ENCODE data around the gene CDC14A. TPM values are rescaled to one million over a fixed set of nuclear protein-coding genes. Genes with fewer than 3 reads are reported as not detected.
"Not testable (repeated sequence)": the region's sequence is repeated elsewhere in the genome, so short reads cannot be mapped to it uniquely, and the experiment has no call there.

The CDC14A gene
- total RNA-seq, 1 experiment from 2014 or later: 6.6 TPM

DNA sequence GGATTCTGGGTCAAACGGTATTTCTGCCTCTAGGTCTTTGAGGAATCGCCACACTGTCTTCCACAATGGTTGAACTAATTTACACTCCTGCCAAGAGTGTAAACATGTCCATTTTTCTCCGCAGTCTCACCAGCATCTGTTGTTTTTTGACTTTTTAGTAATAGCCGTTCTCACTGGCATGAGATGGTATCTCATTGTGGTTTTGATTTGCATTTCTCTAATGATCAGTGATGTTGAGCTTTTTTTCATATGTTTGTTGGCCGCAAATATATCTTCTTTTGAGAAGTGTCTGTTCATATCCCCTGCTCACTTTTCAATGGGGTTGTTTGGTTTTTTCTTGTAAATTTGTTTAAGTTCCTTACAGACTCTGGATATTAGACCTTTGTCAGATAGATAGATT is 53.6 kb downstream of the CDC14A start:
- in situ Hi-C loops (cut with HindIII; ENCODE audit: low pct_unique_long_range_greater_than_20kb, low sequenced_read_pairs); POLR2A ChIA-PET; CTCF ChIA-PET: not testable (repeated sequence)

DNA sequence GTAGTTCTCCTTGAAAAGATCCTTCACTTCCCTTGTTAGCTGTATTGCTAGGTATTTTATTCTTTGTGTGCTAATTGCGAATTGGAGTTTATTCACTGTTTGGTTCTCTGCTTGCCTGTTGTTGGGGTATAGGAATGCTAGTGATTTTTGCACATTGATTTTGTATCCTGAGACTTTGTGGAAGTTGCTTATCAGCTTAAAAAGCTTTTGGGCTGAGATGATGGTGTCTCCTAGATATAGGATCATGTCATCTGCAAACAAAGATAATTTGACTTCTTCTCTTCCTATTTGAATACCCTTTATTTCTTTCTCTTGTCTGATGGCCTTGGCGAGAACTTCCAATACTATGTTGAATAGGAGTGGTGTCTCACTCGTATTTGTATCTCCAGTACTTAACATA is 55.1 kb downstream of the CDC14A start:
- H3K36me3 ChIP-seq (ENCODE audit: control insufficient read depth, insufficient read depth, low read length); ATAC-seq; CTCF ChIA-PET; H3K4me3 ChIP-seq (ENCODE audit: low read depth in 2 of 2, low read length in 2 of 2); DNase-seq (ENCODE audit: low read depth, low spot score); in situ Hi-C loops (cut with HindIII; ENCODE audit: low pct_unique_long_range_greater_than_20kb, low sequenced_read_pairs); H3K27me3 ChIP-seq (ENCODE audit: control insufficient read depth, insufficient read depth, low read length); POLR2A ChIA-PET; H3K4me1 ChIP-seq (ENCODE audit: control insufficient read depth, insufficient read depth, low read length); H3K9me3 ChIP-seq (ENCODE audit: control insufficient read depth, insufficient read depth, low read depth, low read length); H3K27ac ChIP-seq (ENCODE audit: low read length); BruUV-seq (replicated peaks); intact Hi-C loops (cut with micrococcal nuclease; ENCODE audit: unreplicated experiment): not testable (repeated sequence)

More for the DNA sequence above, 53.6 kb downstream of the CDC14A start:
- DNase-seq (ENCODE audit: low read depth, low spot score); H3K36me3 ChIP-seq (ENCODE audit: control insufficient read depth, insufficient read depth, low read length); intact Hi-C loops (cut with micrococcal nuclease; ENCODE audit: unreplicated experiment); H3K27ac ChIP-seq (ENCODE audit: low read length); H3K27me3 ChIP-seq (ENCODE audit: control insufficient read depth, insufficient read depth, low read length); H3K4me1 ChIP-seq (ENCODE audit: control insufficient read depth, insufficient read depth, low read length); H3K9me3 ChIP-seq (ENCODE audit: control insufficient read depth, insufficient read depth, low read depth, low read length); BruUV-seq (replicated peaks); ATAC-seq; H3K4me3 ChIP-seq (ENCODE audit: low read depth in 2 of 2, low read length in 2 of 2): not testable (repeated sequence)

- Histone ChIP-seq H3K27me3 (ENCODE audit: control insufficient read depth, insufficient read depth, low read length) (no peaks in the 10 kb centered on the region), H3K36me3 (ENCODE audit: control insufficient read depth, insufficient read depth, low read length) (no peaks in the 10 kb centered on the region), H3K4me1 (ENCODE audit: control insufficient read depth, insufficient read depth, low read length) (no peaks in the 10 kb centered on the region), H3K4me3 (ENCODE audit: low read depth in 2 of 2, low read length in 2 of 2) (no peak overlapping the region), H3K27ac (ENCODE audit: low read length) (no peak overlapping the region), H3K9me3 (ENCODE audit: control insufficient read depth, insufficient read depth, low read depth, low read length) (no peaks in the 10 kb centered on the region)
- in situ Hi-C loops (cut with HindIII; ENCODE audit: low pct_unique_long_range_greater_than_20kb, low sequenced_read_pairs): no loop called here
- POLR2A ChIA-PET: no interaction called here
- DNase-seq (ENCODE audit: low read depth, low spot score) (no peak), ATAC-seq (no peak)
- intact Hi-C loops (cut with micrococcal nuclease; ENCODE audit: unreplicated experiment): no loop called here
- CTCF ChIA-PET: no interaction called here
- no peak for TF ChIP-seq CTCF (IDR thresholded peaks at IDR 0.05)
- no peak for TF ChIP-seq TCF7L2 (IDR thresholded peaks at IDR 0.05; ENCODE audit: low read depth, low read length)
- BruUV-seq (replicated peaks): no TSS peak
Measured at GRCh38 chr1:100411019-100411418, 58.7 kb downstream of the CDC14A start.

DNA sequence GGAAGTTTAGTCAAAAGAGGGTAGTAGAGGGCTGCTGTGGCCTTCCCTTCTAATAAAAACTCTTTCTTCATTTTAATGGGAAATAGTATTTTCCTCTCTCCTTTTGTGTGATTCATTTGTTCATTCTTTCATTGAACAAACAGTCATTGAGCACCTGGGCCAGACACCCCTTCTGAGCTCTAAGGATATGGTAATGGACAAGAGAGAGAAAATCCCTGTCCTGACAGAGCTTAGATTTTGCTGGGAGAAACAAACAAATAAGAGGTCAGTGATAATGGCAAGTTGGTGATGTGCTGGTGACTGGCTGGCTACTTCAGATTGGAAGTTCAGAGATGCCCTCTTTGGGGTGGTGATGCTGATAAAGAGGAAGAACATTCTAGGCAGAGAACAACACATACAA is 59.3 kb downstream of the CDC14A start:
- ATAC-seq (no peak), DNase-seq (ENCODE audit: low read depth, low spot score) (no peak)
- in situ Hi-C loops (cut with HindIII; ENCODE audit: low pct_unique_long_range_greater_than_20kb, low sequenced_read_pairs): no loop called here
- BruUV-seq (replicated peaks): no TSS peak
- intact Hi-C loops (cut with micrococcal nuclease; ENCODE audit: unreplicated experiment): no loop called here
- no peaks in the 10 kb centered on the region for H3K4me1 ChIP-seq (ENCODE audit: control insufficient read depth, insufficient read depth, low read length)
- no peaks in the 10 kb centered on the region for H3K27me3 ChIP-seq (ENCODE audit: control insufficient read depth, insufficient read depth, low read length)
- no peaks in the 10 kb centered on the region for H3K36me3 ChIP-seq (ENCODE audit: control insufficient read depth, insufficient read depth, low read length)
- H3K27ac ChIP-seq (ENCODE audit: low read length): no peak overlapping the region
- no peak overlapping the region for H3K4me3 ChIP-seq (ENCODE audit: low read depth in 2 of 2, low read length in 2 of 2)
- ChIA-PET CTCF (no interaction called here), POLR2A (no interaction called here)
- TF ChIP-seq SIN3A (IDR thresholded peaks at IDR 0.05; ENCODE audit: borderline replicate concordance, insufficient read depth, low read depth, low read length) (no peak), POLR2AphosphoS5 (IDR thresholded peaks at IDR 0.05; ENCODE audit: low read depth, low read length) (no peak), CTCF (IDR thresholded peaks at IDR 0.05) (no peak), TCF7L2 (IDR thresholded peaks at IDR 0.05; ENCODE audit: low read depth, low read length) (no peak)
- TF ChIP-seq, protein P1, sequence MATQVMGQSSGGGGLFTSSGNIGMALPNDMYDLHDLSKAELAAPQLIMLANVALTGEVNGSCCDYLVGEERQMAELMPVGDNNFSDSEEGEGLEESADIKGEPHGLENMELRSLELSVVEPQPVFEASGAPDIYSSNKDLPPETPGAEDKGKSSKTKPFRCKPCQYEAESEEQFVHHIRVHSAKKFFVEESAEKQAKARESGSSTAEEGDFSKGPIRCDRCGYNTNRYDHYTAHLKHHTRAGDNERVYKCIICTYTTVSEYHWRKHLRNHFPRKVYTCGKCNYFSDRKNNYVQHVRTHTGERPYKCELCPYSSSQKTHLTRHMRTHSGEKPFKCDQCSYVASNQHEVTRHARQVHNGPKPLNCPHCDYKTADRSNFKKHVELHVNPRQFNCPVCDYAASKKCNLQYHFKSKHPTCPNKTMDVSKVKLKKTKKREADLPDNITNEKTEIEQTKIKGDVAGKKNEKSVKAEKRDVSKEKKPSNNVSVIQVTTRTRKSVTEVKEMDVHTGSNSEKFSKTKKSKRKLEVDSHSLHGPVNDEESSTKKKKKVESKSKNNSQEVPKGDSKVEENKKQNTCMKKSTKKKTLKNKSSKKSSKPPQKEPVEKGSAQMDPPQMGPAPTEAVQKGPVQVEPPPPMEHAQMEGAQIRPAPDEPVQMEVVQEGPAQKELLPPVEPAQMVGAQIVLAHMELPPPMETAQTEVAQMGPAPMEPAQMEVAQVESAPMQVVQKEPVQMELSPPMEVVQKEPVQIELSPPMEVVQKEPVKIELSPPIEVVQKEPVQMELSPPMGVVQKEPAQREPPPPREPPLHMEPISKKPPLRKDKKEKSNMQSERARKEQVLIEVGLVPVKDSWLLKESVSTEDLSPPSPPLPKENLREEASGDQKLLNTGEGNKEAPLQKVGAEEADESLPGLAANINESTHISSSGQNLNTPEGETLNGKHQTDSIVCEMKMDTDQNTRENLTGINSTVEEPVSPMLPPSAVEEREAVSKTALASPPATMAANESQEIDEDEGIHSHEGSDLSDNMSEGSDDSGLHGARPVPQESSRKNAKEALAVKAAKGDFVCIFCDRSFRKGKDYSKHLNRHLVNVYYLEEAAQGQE (IDR thresholded peaks at IDR 0.05; ENCODE audit: insufficient read depth in 1 of 2, low read depth in 2 of 2, low read length in 1 of 2): no peak
- no peaks in the 10 kb centered on the region for H3K9me3 ChIP-seq (ENCODE audit: control insufficient read depth, insufficient read depth, low read depth, low read length)
